Central memory CD8-positive, alpha-beta T cell (primary cell): ENCODE results near the gene SOS2.

ENCODE experiments used
- ATAC-seq: fragments of 150-1000 bp; cut with Tn5 transposase; replicated peaks from 2 replicates; pipeline ENCODE4 v1.10.0; 2022; ENCODE audit warnings: mild to moderate bottlenecking, moderate FRiP score, moderate number of reproducible peaks; ENCODE audit not compliant: poor library complexity, severe bottlenecking; ENCODE audit errors: extremely low read depth
- DNase-seq, 2 donors: peaks; one replicate each; pipeline ENCODE4 v3.0.0; 2021; ENCODE audit warnings: low spot score in 2 of 2
- H3K27ac Mint-ChIP-seq: one replicate; pipeline ENCODE4 v1.8.0; 2022; ENCODE audit warnings: low read depth, mild to moderate bottlenecking, moderate library complexity, mixed read lengths
- H3K27me3 Mint-ChIP-seq: one replicate; pipeline ENCODE4 v1.8.0; 2022; ENCODE audit warnings: mixed read lengths
- H3K36me3 Mint-ChIP-seq: one replicate; pipeline ENCODE4 v1.8.0; 2022; ENCODE audit warnings: mild to moderate bottlenecking, moderate library complexity, mixed read lengths; ENCODE audit not compliant: insufficient read depth
- H3K4me1 Mint-ChIP-seq: one replicate; pipeline ENCODE4 v1.8.0; 2022; ENCODE audit warnings: mixed read lengths
- H3K4me3 Mint-ChIP-seq: one replicate; pipeline ENCODE4 v1.8.0; 2022; ENCODE audit warnings: mild to moderate bottlenecking, moderate library complexity, mixed read lengths
- H3K9me3 Mint-ChIP-seq: one replicate; pipeline ENCODE4 v1.8.0; 2022; ENCODE audit warnings: mixed read lengths

SOS2 gene

GRCh38 chr14:50103558-50103957 is 127.8 kb downstream of the SOS2 start:
- ATAC-seq (no peak), DNase-seq (no peak)
- Mint-ChIP-seq H3K36me3 (peaks cover 6% of the 10 kb centered on the region), H3K27me3 (no peaks in the 10 kb centered on the region), H3K9me3 (no peaks in the 10 kb centered on the region), H3K4me1 (peaks cover 18% of the 10 kb centered on the region), H3K4me3 (peak overlapping the region; percentile 46), H3K27ac (peak overlapping the region; percentile 41)

GRCh38 chr14:50101417-50101816 is 130.0 kb downstream of the SOS2 start:
- DNase-seq: no peak
- H3K4me3 Mint-ChIP-seq: no peak overlapping the region
- H3K27me3 Mint-ChIP-seq: no peaks in the 10 kb centered on the region
- ATAC-seq: no peak
- peaks cover 2% of the 10 kb centered on the region for H3K36me3 Mint-ChIP-seq
- H3K4me1 Mint-ChIP-seq: peaks cover 29% of the 10 kb centered on the region
- no peaks in the 10 kb centered on the region for H3K9me3 Mint-ChIP-seq
- H3K27ac Mint-ChIP-seq: no peak overlapping the region

- H3K27me3 Mint-ChIP-seq: no peaks in the 10 kb centered on the region
- no peaks in the 10 kb centered on the region for H3K9me3 Mint-ChIP-seq
- H3K27ac Mint-ChIP-seq: no peak overlapping the region
- peaks cover 2% of the 10 kb centered on the region for H3K36me3 Mint-ChIP-seq
- ATAC-seq: no peak
- H3K4me3 Mint-ChIP-seq: no peak overlapping the region
- H3K4me1 Mint-ChIP-seq: peaks cover 35% of the 10 kb centered on the region
- DNase-seq: no peak
Observed at GRCh38 chr14:50100805-50101204, 130.6 kb downstream of the SOS2 start.

- H3K4me3 Mint-ChIP-seq: no peak overlapping the region
- DNase-seq: no peak
- H3K9me3 Mint-ChIP-seq: no peaks in the 10 kb centered on the region
- H3K27me3 Mint-ChIP-seq: no peaks in the 10 kb centered on the region
- H3K27ac Mint-ChIP-seq: peak overlapping the region; percentile 49
- ATAC-seq: no peak
- peaks cover 39% of the 10 kb centered on the region for H3K4me1 Mint-ChIP-seq
- peaks cover 4% of the 10 kb centered on the region for H3K36me3 Mint-ChIP-seq
Observed at GRCh38 chr14:50099335-50099734, 132.0 kb downstream of the SOS2 start.

GRCh38 chr14:50095895-50096294 is 135.5 kb downstream of the SOS2 start:
- DNase-seq (no peak), ATAC-seq (peak; percentile 84)
- no peaks in the 10 kb centered on the region for H3K9me3 Mint-ChIP-seq
- peaks cover 48% of the 10 kb centered on the region for H3K4me1 Mint-ChIP-seq
- peak overlapping the region; percentile 55 for H3K4me3 Mint-ChIP-seq
- peak overlapping the region; percentile 89 for H3K27ac Mint-ChIP-seq
- H3K36me3 Mint-ChIP-seq: peaks cover 8% of the 10 kb centered on the region
- H3K27me3 Mint-ChIP-seq: no peaks in the 10 kb centered on the region

- Mint-ChIP-seq H3K9me3 (no peaks in the 10 kb centered on the region), H3K4me1 (peaks cover 48% of the 10 kb centered on the region), H3K27me3 (no peaks in the 10 kb centered on the region), H3K4me3 (no peak overlapping the region), H3K27ac (peak overlapping the region; percentile 26), H3K36me3 (peaks cover 8% of the 10 kb centered on the region)
- no peak for DNase-seq
- no peak for ATAC-seq
Observed at GRCh38 chr14:50094056-50094755, 137.2 kb downstream of the SOS2 start.

- peak overlapping the region; percentile 3 for H3K27ac Mint-ChIP-seq
- peaks cover 8% of the 10 kb centered on the region for H3K36me3 Mint-ChIP-seq
- ATAC-seq: no peak
- H3K9me3 Mint-ChIP-seq: no peaks in the 10 kb centered on the region
- no peak for DNase-seq
- peaks cover 49% of the 10 kb centered on the region for H3K4me1 Mint-ChIP-seq
- no peak overlapping the region for H3K4me3 Mint-ChIP-seq
- no peaks in the 10 kb centered on the region for H3K27me3 Mint-ChIP-seq
Observed at GRCh38 chr14:50093496-50093895, 137.9 kb downstream of the SOS2 start.

GRCh38 chr14:50092006-50092555 is 139.3 kb downstream of the SOS2 start:
- Mint-ChIP-seq H3K27ac (no peak overlapping the region), H3K9me3 (no peaks in the 10 kb centered on the region), H3K36me3 (peaks cover 8% of the 10 kb centered on the region), H3K4me1 (peaks cover 58% of the 10 kb centered on the region), H3K4me3 (no peak overlapping the region), H3K27me3 (no peaks in the 10 kb centered on the region)
- DNase-seq (no peak), ATAC-seq (no peak)

- H3K27me3 Mint-ChIP-seq: no peaks in the 10 kb centered on the region
- no peak for DNase-seq
- no peak overlapping the region for H3K4me3 Mint-ChIP-seq
- no peaks in the 10 kb centered on the region for H3K9me3 Mint-ChIP-seq
- H3K4me1 Mint-ChIP-seq: peaks cover 53% of the 10 kb centered on the region
- peaks cover 8% of the 10 kb centered on the region for H3K36me3 Mint-ChIP-seq
- no peak for ATAC-seq
- H3K27ac Mint-ChIP-seq: peak overlapping the region; percentile 20
Observed at GRCh38 chr14:50091240-50091913, 140.0 kb downstream of the SOS2 start.

- Mint-ChIP-seq H3K27ac (peak overlapping the region; percentile 4), H3K4me1 (peaks cover 63% of the 10 kb centered on the region), H3K36me3 (peaks cover 13% of the 10 kb centered on the region), H3K27me3 (no peaks in the 10 kb centered on the region), H3K4me3 (no peak overlapping the region), H3K9me3 (no peaks in the 10 kb centered on the region)
- no peak for DNase-seq
- ATAC-seq: peak; percentile 41
Observed at GRCh38 chr14:50089208-50089607, 142.2 kb downstream of the SOS2 start.

GRCh38 chr14:50088731-50089130 is 142.6 kb downstream of the SOS2 start:
- Mint-ChIP-seq H3K4me3 (no peak overlapping the region), H3K36me3 (peaks cover 13% of the 10 kb centered on the region), H3K27ac (peak overlapping the region; percentile 4), H3K9me3 (no peaks in the 10 kb centered on the region), H3K27me3 (no peaks in the 10 kb centered on the region), H3K4me1 (peaks cover 61% of the 10 kb centered on the region)
- ATAC-seq (no peak), DNase-seq (no peak)

GRCh38 chr14:50088117-50088515 is 143.3 kb downstream of the SOS2 start:
- H3K9me3 Mint-ChIP-seq: no peaks in the 10 kb centered on the region
- H3K4me1 Mint-ChIP-seq: peaks cover 65% of the 10 kb centered on the region

More at GRCh38 chr14:50088117-50088515, 143.3 kb downstream of the SOS2 start:
- ATAC-seq (no peak), DNase-seq (no peak)
- Mint-ChIP-seq H3K27me3 (no peaks in the 10 kb centered on the region), H3K27ac (peak overlapping the region; percentile 45), H3K4me3 (peak overlapping the region; percentile 54), H3K36me3 (peaks cover 17% of the 10 kb centered on the region)
